DMS53 treated with DMSO at 0.1 percent for 48 hours (cell line): ENCODE results near the gene SLC25A11.

Experiments used
- DNase-seq: peaks from one replicate; lab custom pipeline; 2025; ENCODE audit not compliant: unreplicated experiment; lab: John Stamatoyannopoulos, UW

Gene SLC25A11

GRCh38 chr17:4896332-4897197, 43.3 kb downstream of the SLC25A11 start:
- DNase-seq: no peak

- no peak for DNase-seq
These were observed 44.1 kb downstream of the SLC25A11 start for GRCh38 chr17:4895657-4896331.

- no peak for DNase-seq
These were observed 44.7 kb downstream of the SLC25A11 start for GRCh38 chr17:4895121-4895520.

- no peak for DNase-seq
These were observed 45.9 kb downstream of the SLC25A11 start for GRCh38 chr17:4893721-4894560.

GRCh38 chr17:4893272-4893671, 46.6 kb downstream of the SLC25A11 start:
- no peak for DNase-seq

- DNase-seq: no peak
These were observed 47.2 kb downstream of the SLC25A11 start for GRCh38 chr17:4892499-4893221.

GRCh38 chr17:4891411-4892410, 48.1 kb downstream of the SLC25A11 start:
- DNase-seq: no peak

GRCh38 chr17:4887581-4887980, 52.3 kb downstream of the SLC25A11 start:
- no peak for DNase-seq
